Prostate gland (tissue), 2 donors: ENCODE data around the gene PPP4R2. TPM values are rescaled to one million over a fixed set of nuclear protein-coding genes. Genes with fewer than 3 reads are reported as not detected.

ENCODE experiments used
- DNase-seq: peaks from one replicate; pipeline ENCODE4 v3.0.0-alpha.2; 2019; ENCODE audit warnings: low spot score
- H3K27ac ChIP-seq, 2 donors: fragments of 200-600 bp; sonication (generic); 2 replicates each; pipeline ENCODE4 v1.5.1; 2017 to 2019
- H3K27me3 ChIP-seq: fragments of 200-600 bp; sonication (generic); replicated peaks from 2 replicates; pipeline ENCODE4 v1.5.1; 2019; ENCODE audit not compliant: insufficient read depth
- H3K36me3 ChIP-seq, 2 donors: fragments of 200-600 bp; sonication (generic); 1 replicate in 1 of 2; 2 replicates in 1 of 2; pipeline versions ENCODE4 v1.5.1 to v1.8.1; 2017 to 2019
- H3K4me1 ChIP-seq: fragments of 200-600 bp; sonication (generic); replicated peaks from 2 replicates; pipeline ENCODE4 v1.5.1; 2019
- H3K4me3 ChIP-seq, 2 donors: fragments of 200-600 bp; sonication (generic); 2 replicates each; pipeline ENCODE4 v1.5.1; 2017 to 2019
- H3K9me3 ChIP-seq: fragments of 200-600 bp; sonication (generic); 2 replicates; pipeline ENCODE4 v1.5.1; 2017
- CTCF ChIP-seq, 4 experiments: fragments of 200-600 bp in 2 of 4; fragments of 450-650 bp in 2 of 4; sonication (generic) in 2 of 4; IDR thresholded peaks; 1 replicate in 3 of 4; 2 replicates in 1 of 4; pipeline ENCODE4 v1.5.1; 2016 to 2019; ENCODE audit warnings: antibody characterized with exemption in 4 of 4, mild to moderate bottlenecking in 2 of 4, moderate library complexity in 2 of 4
- POLR2A ChIP-seq: fragments of 450-650 bp; IDR thresholded peaks from one replicate; pipeline ENCODE4 v1.6.1; 2016; ENCODE audit warnings: antibody characterized with exemption, mild to moderate bottlenecking
- POLR2AphosphoS5 ChIP-seq: sonication (generic); formaldehyde crosslinking; IDR thresholded peaks from one replicate; pipeline ENCODE4 v1.6.1; 2017; ENCODE audit warnings: antibody characterized with exemption
- WGBS: methylation state at CpG from one replicate; pipeline ENCODE4 v1.1.5; 2018; 5-methylcytosine and 5-hydroxymethylcytosine counted together
- intact Hi-C: fragments of 100-400 bp; cut with DNase I; formaldehyde crosslinking; loops from one replicate; pipeline ENCODE4 v1.14.2; 2022
- total RNA-seq, 2 donors: library from RNA; depleted of rRNA; stranded (reverse); fragments of >200 nt; gene quantifications; one replicate each; pipeline ENCODE4 v1.1.0, GENCODE V29; 2016

The PPP4R2 gene
- total RNA-seq, 2 donors from 2014 or later: 29.6 to 41.8 TPM

GRCh38 chr3:72961752-72962151 lies 34.9 kb upstream of the PPP4R2 start:
- 97% methylated on average over 4 of the region's 4 CpGs for WGBS
- intact Hi-C loops: no loop called here
- no peak overlapping the region for H3K4me3 ChIP-seq
- no peak for DNase-seq
- no peaks in the 10 kb centered on the region for H3K27me3 ChIP-seq
- no peaks in the 10 kb centered on the region for H3K36me3 ChIP-seq
- no peak for TF ChIP-seq POLR2A
- no peak for TF ChIP-seq CTCF (IDR thresholded peaks at IDR 0.05)
- TF ChIP-seq POLR2AphosphoS5: no peak
- no peaks in the 10 kb centered on the region for H3K4me1 ChIP-seq
- no peaks in the 10 kb centered on the region for H3K9me3 ChIP-seq
- H3K27ac ChIP-seq: no peak overlapping the region

DNA sequence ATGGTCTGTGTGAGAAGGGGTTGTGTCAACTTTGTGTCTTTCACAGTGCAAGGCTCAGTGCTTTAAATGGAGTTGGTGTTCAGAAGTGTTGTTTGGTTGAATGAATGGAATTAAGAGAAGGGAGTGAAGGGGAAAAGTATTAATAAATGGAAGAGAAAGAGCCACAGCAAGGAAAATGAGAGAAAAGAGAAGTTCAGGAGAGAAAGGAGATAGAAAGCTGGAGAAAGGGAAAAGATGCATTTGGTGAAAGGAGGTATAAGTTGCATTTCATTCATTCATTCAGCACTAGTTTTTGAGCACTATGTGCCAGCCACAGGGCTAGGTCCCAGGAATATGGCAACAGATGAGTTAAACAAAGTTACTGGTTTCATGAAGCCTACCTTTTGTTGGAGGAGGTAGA lies 34.3 kb upstream of the PPP4R2 start:
- TF ChIP-seq POLR2AphosphoS5: no peak
- TF ChIP-seq CTCF (IDR thresholded peaks at IDR 0.05): no peak
- no peak for TF ChIP-seq POLR2A
- Histone ChIP-seq H3K27ac (no peak overlapping the region), H3K27me3 (no peaks in the 10 kb centered on the region), H3K4me3 (no peak overlapping the region), H3K9me3 (no peaks in the 10 kb centered on the region), H3K4me1 (no peaks in the 10 kb centered on the region), H3K36me3 (no peaks in the 10 kb centered on the region)
- DNase-seq: no peak
- intact Hi-C loops: no loop called here

DNA sequence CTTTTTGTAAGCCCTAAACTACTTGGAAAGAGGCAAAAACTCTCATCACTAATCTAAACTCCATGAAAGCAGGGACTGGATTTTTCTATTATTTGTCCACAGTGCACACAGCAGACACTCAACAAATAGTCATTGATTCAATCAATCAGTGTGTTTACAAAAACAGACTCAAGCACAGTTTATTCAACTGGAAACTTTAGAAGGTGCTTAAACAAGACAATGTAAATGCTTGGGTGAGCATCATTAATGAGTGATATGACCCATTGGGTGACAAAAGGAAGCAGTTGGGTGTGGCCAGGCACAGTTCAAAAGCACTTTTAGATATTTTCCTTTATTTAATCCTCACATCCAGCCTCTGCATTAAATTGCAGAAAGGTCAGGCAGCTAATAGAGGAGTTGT lies 32.0 kb upstream of the PPP4R2 start:
- no peak for TF ChIP-seq POLR2A
- TF ChIP-seq POLR2AphosphoS5: no peak
- no peak for TF ChIP-seq CTCF (IDR thresholded peaks at IDR 0.05)
- no peak overlapping the region for H3K27ac ChIP-seq
- no peaks in the 10 kb centered on the region for H3K9me3 ChIP-seq
- no peaks in the 10 kb centered on the region for H3K27me3 ChIP-seq
- DNase-seq: no peak
- H3K4me3 ChIP-seq: no peak overlapping the region
- no peaks in the 10 kb centered on the region for H3K36me3 ChIP-seq
- no peaks in the 10 kb centered on the region for H3K4me1 ChIP-seq
- intact Hi-C loops: no loop called here

GRCh38 chr3:72968266-72968664 lies 28.3 kb upstream of the PPP4R2 start:
- WGBS: 85% methylated on average over 1 of the region's 1 CpG

More at GRCh38 chr3:72968266-72968664, 28.3 kb upstream of the PPP4R2 start:
- TF ChIP-seq POLR2A (no peak), CTCF (IDR thresholded peaks at IDR 0.05) (no peak), POLR2AphosphoS5 (no peak)
- Histone ChIP-seq H3K4me1 (no peaks in the 10 kb centered on the region), H3K27ac (no peak overlapping the region), H3K36me3 (no peaks in the 10 kb centered on the region), H3K27me3 (no peaks in the 10 kb centered on the region), H3K4me3 (no peak overlapping the region), H3K9me3 (no peaks in the 10 kb centered on the region)
- no peak for DNase-seq
- intact Hi-C loops: no loop called here
